Prostate gland (tissue), 2 donors: Measurements from ENCODE around the gene HMGB2. TPM values are rescaled to one million over a fixed set of nuclear protein-coding genes. Genes with fewer than 3 reads are reported as not detected.

Experiments
- DNase-seq: peaks from one replicate; pipeline ENCODE4 v3.0.0-alpha.2; 2019; ENCODE audit warnings: low spot score
- H3K27ac ChIP-seq, 2 donors: fragments of 200-600 bp; sonication (generic); 2 replicates each; pipeline ENCODE4 v1.5.1; 2017 to 2019
- H3K27me3 ChIP-seq: fragments of 200-600 bp; sonication (generic); replicated peaks from 2 replicates; pipeline ENCODE4 v1.5.1; 2019; ENCODE audit not compliant: insufficient read depth
- H3K36me3 ChIP-seq, 2 donors: fragments of 200-600 bp; sonication (generic); 1 replicate in 1 of 2; 2 replicates in 1 of 2; pipeline versions ENCODE4 v1.5.1 to v1.8.1; 2017 to 2019
- H3K4me1 ChIP-seq: fragments of 200-600 bp; sonication (generic); replicated peaks from 2 replicates; pipeline ENCODE4 v1.5.1; 2019
- H3K4me3 ChIP-seq, 2 donors: fragments of 200-600 bp; sonication (generic); 2 replicates each; pipeline ENCODE4 v1.5.1; 2017 to 2019
- H3K9me3 ChIP-seq: fragments of 200-600 bp; sonication (generic); 2 replicates; pipeline ENCODE4 v1.5.1; 2017
- POLR2A ChIP-seq: fragments of 450-650 bp; IDR thresholded peaks from one replicate; pipeline ENCODE4 v1.6.1; 2016; ENCODE audit warnings: antibody characterized with exemption, mild to moderate bottlenecking
- POLR2AphosphoS5 ChIP-seq: sonication (generic); formaldehyde crosslinking; IDR thresholded peaks from one replicate; pipeline ENCODE4 v1.6.1; 2017; ENCODE audit warnings: antibody characterized with exemption
- WGBS: methylation state at CpG from one replicate; pipeline ENCODE4 v1.1.5; 2018; 5-methylcytosine and 5-hydroxymethylcytosine counted together
- intact Hi-C: fragments of 100-400 bp; cut with DNase I; formaldehyde crosslinking; loops from one replicate; pipeline ENCODE4 v1.14.2; 2022
- total RNA-seq, 2 donors: library from RNA; depleted of rRNA; stranded (reverse); fragments of >200 nt; gene quantifications; one replicate each; pipeline ENCODE4 v1.1.0, GENCODE V29; 2016
- TF ChIP-seq, protein P1 (sequence below), 4 experiments: fragments of 200-600 bp in 2 of 4; fragments of 450-650 bp in 2 of 4; sonication (generic) in 2 of 4; IDR thresholded peaks; 1 replicate in 3 of 4; 2 replicates in 1 of 4; pipeline ENCODE4 v1.5.1; 2016 to 2019; ENCODE audit warnings: antibody characterized with exemption in 4 of 4, mild to moderate bottlenecking in 2 of 4, moderate library complexity in 2 of 4

HMGB2 gene
- total RNA-seq, 2 donors from 2014 or later, result 32.2 to 38.0 TPM

- no peak overlapping the region for H3K4me3 ChIP-seq
- intact Hi-C loops, result no loop called here
- DNase-seq, result no peak
- no peaks in the 10 kb centered on the region for H3K4me1 ChIP-seq
- no peaks in the 10 kb centered on the region for H3K36me3 ChIP-seq
- no peaks in the 10 kb centered on the region for H3K9me3 ChIP-seq
- WGBS, result 40% methylated on average over 4 of the region's 4 CpGs
- H3K27ac ChIP-seq, result no peak overlapping the region
- H3K27me3 ChIP-seq, result no peaks in the 10 kb centered on the region
- no peak for TF ChIP-seq POLR2AphosphoS5
- no peak for TF ChIP-seq POLR2A
- TF ChIP-seq, protein P1, sequence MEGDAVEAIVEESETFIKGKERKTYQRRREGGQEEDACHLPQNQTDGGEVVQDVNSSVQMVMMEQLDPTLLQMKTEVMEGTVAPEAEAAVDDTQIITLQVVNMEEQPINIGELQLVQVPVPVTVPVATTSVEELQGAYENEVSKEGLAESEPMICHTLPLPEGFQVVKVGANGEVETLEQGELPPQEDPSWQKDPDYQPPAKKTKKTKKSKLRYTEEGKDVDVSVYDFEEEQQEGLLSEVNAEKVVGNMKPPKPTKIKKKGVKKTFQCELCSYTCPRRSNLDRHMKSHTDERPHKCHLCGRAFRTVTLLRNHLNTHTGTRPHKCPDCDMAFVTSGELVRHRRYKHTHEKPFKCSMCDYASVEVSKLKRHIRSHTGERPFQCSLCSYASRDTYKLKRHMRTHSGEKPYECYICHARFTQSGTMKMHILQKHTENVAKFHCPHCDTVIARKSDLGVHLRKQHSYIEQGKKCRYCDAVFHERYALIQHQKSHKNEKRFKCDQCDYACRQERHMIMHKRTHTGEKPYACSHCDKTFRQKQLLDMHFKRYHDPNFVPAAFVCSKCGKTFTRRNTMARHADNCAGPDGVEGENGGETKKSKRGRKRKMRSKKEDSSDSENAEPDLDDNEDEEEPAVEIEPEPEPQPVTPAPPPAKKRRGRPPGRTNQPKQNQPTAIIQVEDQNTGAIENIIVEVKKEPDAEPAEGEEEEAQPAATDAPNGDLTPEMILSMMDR (IDR thresholded peaks at IDR 0.05), result no peak
Measured at GRCh38 chr4:173367946-173368345, 33.8 kb upstream of the HMGB2 start.

- DNase-seq, result no peak
- Histone ChIP-seq H3K36me3 (no peaks in the 10 kb centered on the region), H3K9me3 (no peaks in the 10 kb centered on the region), H3K4me1 (no peaks in the 10 kb centered on the region), H3K4me3 (no peak overlapping the region), H3K27ac (no peak overlapping the region), H3K27me3 (no peaks in the 10 kb centered on the region)
- TF ChIP-seq, protein P1 (IDR thresholded peaks at IDR 0.05), result no peak
- TF ChIP-seq POLR2AphosphoS5 (no peak), POLR2A (no peak)
- intact Hi-C loops, result no loop called here
Measured at GRCh38 chr4:173367285-173367684, 33.1 kb upstream of the HMGB2 start.

DNA sequence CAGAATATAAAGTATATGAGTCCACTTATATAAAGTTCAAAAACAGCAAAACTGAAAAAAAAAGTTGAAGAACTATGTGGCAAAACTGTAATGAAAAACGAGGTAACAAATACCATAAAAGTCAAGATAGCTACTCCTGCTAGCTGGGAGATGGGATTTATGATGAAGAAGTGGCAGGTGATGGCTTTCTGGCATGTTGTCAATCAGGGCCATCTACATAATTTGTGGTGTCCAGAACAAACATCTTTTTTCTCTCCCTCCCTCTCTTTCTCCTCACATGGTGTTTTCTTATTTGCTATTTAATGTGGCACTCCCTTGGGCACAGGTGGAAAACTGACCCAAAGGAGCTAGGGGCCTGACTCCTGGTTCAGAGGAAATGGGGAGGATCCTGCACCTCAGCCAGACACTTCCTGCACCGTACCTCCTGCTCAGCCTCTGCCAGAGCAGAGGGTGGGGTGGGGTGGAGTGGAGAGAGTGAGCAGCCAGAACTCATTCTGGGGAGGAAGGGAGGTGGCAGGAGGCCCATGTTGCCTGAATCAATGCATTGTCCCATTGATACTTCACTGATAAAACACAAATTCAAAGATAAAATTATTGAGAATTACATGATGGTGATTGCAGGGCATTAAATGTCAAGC lies 31.3 kb upstream of the HMGB2 start:
- WGBS, result 30% methylated on average over 2 of the region's 2 CpGs

DNA sequence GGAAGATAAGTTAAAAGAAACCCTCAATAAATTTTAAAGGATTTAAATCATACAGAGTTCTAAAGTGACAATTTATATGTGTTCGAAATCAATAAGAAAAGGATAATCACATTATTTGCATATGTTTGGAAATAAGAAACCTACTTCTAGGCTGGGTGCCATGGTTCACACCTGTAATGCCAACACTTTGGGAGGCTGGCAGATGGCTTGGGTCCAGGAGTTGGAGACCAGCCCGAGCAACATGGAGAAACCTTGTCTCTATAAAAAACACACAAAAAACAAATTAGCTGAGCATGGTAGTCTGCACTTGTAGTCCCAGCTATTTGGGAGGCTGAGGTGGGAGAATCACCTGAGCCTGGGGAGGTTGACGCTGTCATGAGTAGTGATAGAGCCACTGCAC lies 28.5 kb upstream of the HMGB2 start:
- TF ChIP-seq, protein P1 (IDR thresholded peaks at IDR 0.05), result no peak
- TF ChIP-seq POLR2A, result no peak
- no peak for TF ChIP-seq POLR2AphosphoS5
- H3K27me3 ChIP-seq, result no peaks in the 10 kb centered on the region
- H3K9me3 ChIP-seq, result no peaks in the 10 kb centered on the region
- intact Hi-C loops, result no loop called here
- no peaks in the 10 kb centered on the region for H3K36me3 ChIP-seq
- no peak overlapping the region for H3K4me3 ChIP-seq
- DNase-seq, result no peak
- WGBS, result 74% methylated on average over 3 of the region's 3 CpGs
- H3K4me1 ChIP-seq, result no peaks in the 10 kb centered on the region
- no peak overlapping the region for H3K27ac ChIP-seq

More for the DNA sequence above, 31.3 kb upstream of the HMGB2 start:
- DNase-seq, result no peak
- Histone ChIP-seq H3K4me3 (no peak overlapping the region), H3K36me3 (no peaks in the 10 kb centered on the region), H3K27me3 (no peaks in the 10 kb centered on the region), H3K27ac (no peak overlapping the region), H3K4me1 (no peaks in the 10 kb centered on the region), H3K9me3 (no peaks in the 10 kb centered on the region)
- TF ChIP-seq, protein P1 (IDR thresholded peaks at IDR 0.05), result no peak
- TF ChIP-seq POLR2AphosphoS5 (no peak), POLR2A (no peak)
- intact Hi-C loops, result no loop called here

- WGBS, result 62% methylated on average over 5 of the region's 5 CpGs
- TF ChIP-seq, protein P1 (IDR thresholded peaks at IDR 0.05), result peak in 1 of 4 experiments; percentile 26
- TF ChIP-seq POLR2AphosphoS5, result no peak
Measured at GRCh38 chr4:173360587-173361221, 26.5 kb upstream of the HMGB2 start.

More at GRCh38 chr4:173360587-173361221, 26.5 kb upstream of the HMGB2 start:
- no peaks in the 10 kb centered on the region for H3K4me1 ChIP-seq
- H3K27ac ChIP-seq, result no peak overlapping the region
- no peaks in the 10 kb centered on the region for H3K27me3 ChIP-seq
- H3K36me3 ChIP-seq, result no peaks in the 10 kb centered on the region
- intact Hi-C loops, result no loop called here
- DNase-seq, result no peak
- H3K9me3 ChIP-seq, result no peaks in the 10 kb centered on the region
- no peak overlapping the region for H3K4me3 ChIP-seq
